GM10248 (cell line): Measurements from ENCODE around the gene ZSCAN20.

ENCODE experiments used
- CTCF ChIA-PET: fragments of 300-600 bp; sonication (Branson Sonifier 250); formaldehyde crosslinking; extraction: SDS; loops from one replicate; lab custom pipeline; 2021; ENCODE audit warnings: antibody characterized with exemption; lab: Yijun Ruan, JAX
- POLR2A ChIA-PET: fragments of 350-650 bp; sonication (Branson Sonifier 250); formaldehyde crosslinking; extraction: SDS; loops from one replicate; lab custom pipeline; 2020; ENCODE audit warnings: antibody characterized with exemption; lab: Yijun Ruan, JAX
- DNase-seq: peaks from one replicate; pipeline ENCODE4 v3.0.0; 2012; ENCODE audit errors: extremely low spot score
- CTCF ChIP-seq: IDR thresholded peaks from 2 replicates; pipeline ENCODE4 v1.5.1; 2012; ENCODE audit warnings: mild to moderate bottlenecking, low read depth; ENCODE audit errors: extremely low read depth, missing control alignments, control extremely low read depth

Gene ZSCAN20

GRCh38 chr1:33482412-33482811 lies 10.0 kb downstream of the ZSCAN20 start:
- no peak for DNase-seq
- POLR2A ChIA-PET, result no interaction called here
- TF ChIP-seq CTCF, result no peak
- CTCF ChIA-PET, result interaction anchor here (0.8 to 2.0 kb wide), 3 partner anchors 9 to 12 kb away, joined by 3 to 6 read pairs (median 4); no protein-coding TSS in a partner anchor

GRCh38 chr1:33488624-33489023 lies 16.2 kb downstream of the ZSCAN20 start:
- ChIA-PET POLR2A (no interaction called here), CTCF (interaction anchor here (2.2 kb wide), 1 partner anchor 9 kb away, joined by 5 read pairs; no protein-coding TSS in a partner anchor)
- TF ChIP-seq CTCF, result no peak
- DNase-seq, result no peak

- ChIA-PET CTCF (interaction anchor here (1.2 to 3.1 kb wide), 4 partner anchors 13 to 269 kb away, joined by 3 to 9 read pairs (median 4); no protein-coding TSS in a partner anchor), POLR2A (no interaction called here)
- no peak for TF ChIP-seq CTCF
- no peak for DNase-seq
Measured at GRCh38 chr1:33494929-33495328, 22.5 kb downstream of the ZSCAN20 start.

- POLR2A ChIA-PET, result no interaction called here
- CTCF ChIA-PET, result interaction anchor here (1.4 kb wide), 1 partner anchor 10 kb away, joined by 5 read pairs; no protein-coding TSS in a partner anchor
- TF ChIP-seq CTCF, result no peak
Measured at GRCh38 chr1:33497410-33497809, 25.0 kb downstream of the ZSCAN20 start.

DNA sequence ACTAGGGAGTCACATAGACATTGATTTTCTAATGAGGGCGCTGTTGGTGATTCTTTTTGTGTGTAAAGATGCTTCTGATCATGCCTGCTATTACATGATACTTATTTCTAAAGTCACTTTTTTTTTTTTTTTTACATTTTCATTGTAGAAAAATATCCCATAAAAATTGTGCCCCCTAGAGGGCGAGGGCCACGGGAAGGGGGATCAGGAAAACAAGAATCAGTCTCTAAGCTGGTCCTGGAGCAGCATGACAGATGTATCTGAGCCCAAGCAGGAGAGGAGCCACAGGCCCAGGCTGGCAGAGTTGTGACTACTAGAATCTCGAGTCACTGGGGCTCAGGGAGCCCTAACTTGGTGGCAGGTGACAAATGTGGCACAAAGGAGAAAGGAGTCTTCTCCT lies 28.1 kb downstream of the ZSCAN20 start:
- TF ChIP-seq CTCF, result no peak
- DNase-seq, result no peak
- ChIA-PET CTCF (no interaction called here), POLR2A (no interaction called here)

More at GRCh38 chr1:33497410-33497809, 25.0 kb downstream of the ZSCAN20 start:
- DNase-seq, result no peak

DNA sequence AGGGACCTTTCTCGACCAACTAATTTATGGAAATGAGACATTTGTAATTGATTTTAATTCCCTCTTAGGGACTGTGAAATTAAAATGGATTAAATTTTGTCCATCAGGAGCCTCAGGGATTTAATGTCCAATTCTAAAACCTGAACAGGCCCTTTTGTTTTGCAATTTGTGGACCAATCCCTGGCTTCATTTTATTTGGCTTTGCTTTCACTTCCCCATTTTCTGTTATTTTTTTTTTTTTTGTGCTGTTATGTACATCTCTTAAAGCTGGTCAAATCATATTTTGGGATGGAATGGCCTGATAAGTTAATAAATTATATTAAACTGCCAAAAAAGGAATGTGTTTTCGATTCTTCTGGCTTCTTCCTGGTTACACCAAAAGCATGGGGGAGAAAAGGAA lies 28.9 kb downstream of the ZSCAN20 start:
- ChIA-PET POLR2A (no interaction called here), CTCF (no interaction called here)
- no peak for TF ChIP-seq CTCF
- DNase-seq, result no peak
